NCI-H748 treated with DMSO at 0.1 percent for 48 hours (cell line): ENCODE results near the gene OR52B6.
"Not testable (repeated sequence)": the region's sequence is repeated elsewhere in the genome, so short reads cannot be mapped to it uniquely, and the experiment has no call there.

Source experiments
- DNase-seq: peaks from one replicate; lab custom pipeline; 2025; lab: John Stamatoyannopoulos, UW

Gene OR52B6, protein sequence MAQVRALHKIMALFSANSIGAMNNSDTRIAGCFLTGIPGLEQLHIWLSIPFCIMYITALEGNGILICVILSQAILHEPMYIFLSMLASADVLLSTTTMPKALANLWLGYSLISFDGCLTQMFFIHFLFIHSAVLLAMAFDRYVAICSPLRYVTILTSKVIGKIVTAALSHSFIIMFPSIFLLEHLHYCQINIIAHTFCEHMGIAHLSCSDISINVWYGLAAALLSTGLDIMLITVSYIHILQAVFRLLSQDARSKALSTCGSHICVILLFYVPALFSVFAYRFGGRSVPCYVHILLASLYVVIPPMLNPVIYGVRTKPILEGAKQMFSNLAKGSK

DNA sequence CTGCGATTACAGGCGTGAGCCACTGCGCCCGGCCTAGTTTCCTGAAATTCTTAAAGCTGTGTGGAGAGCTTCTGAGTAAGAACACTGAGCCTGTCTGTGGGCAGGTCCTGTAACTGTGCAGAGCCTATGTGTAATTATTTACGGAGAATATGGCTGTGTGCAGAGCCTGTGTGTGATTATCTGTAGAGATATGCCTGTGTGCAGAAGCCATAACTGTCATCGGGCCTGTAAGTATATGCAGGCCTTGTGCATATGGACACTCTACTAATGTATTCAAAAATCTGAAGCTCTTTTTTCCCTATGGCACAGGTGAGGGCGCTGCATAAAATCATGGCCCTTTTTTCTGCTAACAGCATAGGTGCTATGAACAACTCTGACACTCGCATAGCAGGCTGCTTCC lies at the start of gene OR52B6:
Gene OR52B6 (plus strand): TSS at position 301 of the 400 bp plus-strand sequence. CDS start 0 bp downstream, at position 301.
- no peak for DNase-seq

DNA sequence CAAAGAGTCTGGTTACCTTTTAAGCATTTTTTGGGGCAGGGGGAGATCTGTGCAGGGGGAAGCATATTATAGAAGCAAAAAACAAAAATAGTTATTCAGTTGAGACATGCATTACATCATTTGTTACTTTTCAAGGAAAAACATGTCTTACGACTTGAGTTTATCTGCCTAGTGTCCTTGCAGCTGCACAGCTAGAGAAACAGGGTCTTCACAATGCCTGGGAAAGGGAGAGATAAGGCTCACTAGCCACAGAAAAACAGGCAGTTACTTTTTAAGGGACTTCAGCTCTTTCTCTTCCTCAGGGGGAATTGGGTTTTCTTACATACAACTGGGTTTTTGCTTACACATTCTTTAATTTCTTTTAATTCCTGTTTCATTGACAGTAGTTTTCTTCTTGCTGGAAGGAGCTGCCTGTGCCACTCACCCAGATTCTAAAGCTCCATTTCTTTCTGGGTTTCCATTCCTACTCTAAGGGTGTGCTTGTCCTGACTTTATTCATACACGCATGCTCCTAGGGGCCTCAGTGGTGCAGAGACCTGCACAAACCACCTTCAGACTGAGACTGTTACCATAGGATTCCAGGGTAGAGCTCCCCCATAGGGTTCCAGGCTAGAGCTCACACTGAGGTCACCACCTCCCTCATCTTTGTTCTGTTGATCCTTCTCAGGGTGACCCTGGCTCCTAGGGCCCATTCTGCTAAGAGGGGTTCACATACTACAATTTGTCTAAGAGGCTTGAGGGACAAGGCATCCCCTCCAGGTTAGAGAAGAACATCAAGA lies 49.4 kb upstream of the OR52B6 start:
- DNase-seq = no peak

DNA sequence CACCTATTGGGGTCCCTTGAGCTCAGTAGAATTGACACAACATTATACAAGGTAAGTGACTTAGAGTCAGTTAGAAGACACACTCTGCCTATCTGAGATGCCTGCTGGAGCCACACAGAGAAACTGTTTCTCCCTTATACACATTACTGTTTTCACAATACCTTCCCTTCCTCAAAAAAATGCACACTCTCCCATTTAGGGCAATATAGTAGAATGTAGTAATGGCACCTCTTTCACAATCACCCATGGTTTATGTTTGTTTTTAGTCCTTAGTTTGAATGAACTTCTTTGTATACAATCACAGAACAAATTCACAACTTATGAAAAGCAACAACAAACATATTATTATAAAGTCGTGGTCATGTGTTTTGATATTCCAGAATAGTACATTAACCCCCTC lies 46.6 kb upstream of the OR52B6 start:
- DNase-seq = no peak

DNA sequence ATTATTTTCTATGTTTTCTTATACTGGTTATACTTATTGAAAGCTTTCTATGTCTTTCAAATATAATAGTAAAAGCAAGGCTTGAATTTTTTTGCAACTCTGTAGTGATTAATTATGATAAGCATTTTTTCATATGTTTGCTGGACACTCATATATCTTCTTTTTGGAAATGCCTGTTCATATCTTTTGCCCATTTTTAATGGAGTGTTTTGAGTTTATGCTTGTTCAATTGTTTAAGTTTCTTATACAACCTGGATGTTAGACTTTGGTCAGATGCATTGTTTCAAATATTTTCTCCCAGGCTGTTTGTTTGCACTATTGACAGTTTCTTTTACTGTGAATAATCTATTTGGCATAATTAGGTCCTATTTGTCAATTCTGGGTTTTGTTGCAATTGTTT lies 44.2 kb upstream of the OR52B6 start:
- DNase-seq = no peak

DNA sequence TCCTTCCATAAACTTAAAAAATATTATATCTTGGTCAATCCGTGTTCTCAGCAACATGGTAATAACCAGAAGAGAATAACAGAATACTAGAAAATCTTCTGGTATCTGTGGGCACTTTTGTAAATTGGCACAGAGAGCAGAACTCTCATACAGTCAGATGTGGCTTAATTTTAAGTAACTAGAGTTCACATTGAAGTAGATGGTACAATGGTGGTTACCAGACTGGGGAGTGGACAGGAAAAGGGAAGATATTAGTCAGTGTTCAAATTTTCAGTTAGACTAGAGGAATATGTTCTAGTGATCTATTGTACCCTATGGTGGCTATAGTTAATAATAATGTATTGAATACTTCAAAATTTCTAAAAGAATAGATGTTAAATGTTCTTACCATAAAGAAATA lies 39.2 kb upstream of the OR52B6 start:
- DNase-seq = no peak

DNA sequence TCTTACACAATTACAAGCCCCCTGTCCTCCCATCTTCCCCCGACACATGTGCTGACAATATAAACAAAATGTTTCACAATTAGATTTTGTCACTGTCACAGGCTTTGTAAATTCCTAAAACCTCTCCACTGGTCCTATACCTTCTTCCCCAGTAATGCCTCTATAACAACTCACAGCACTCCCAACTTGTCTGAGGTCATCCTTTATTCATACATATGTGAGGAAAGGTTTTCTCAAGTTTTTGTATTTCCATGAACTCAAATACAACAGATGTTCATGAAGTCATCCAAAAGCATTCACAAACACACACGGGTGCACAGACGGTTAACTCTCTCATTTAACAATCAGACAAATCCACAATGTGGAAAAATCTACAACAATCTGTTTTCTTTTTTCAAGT lies 34.2 kb upstream of the OR52B6 start:
- DNase-seq = no peak

DNA sequence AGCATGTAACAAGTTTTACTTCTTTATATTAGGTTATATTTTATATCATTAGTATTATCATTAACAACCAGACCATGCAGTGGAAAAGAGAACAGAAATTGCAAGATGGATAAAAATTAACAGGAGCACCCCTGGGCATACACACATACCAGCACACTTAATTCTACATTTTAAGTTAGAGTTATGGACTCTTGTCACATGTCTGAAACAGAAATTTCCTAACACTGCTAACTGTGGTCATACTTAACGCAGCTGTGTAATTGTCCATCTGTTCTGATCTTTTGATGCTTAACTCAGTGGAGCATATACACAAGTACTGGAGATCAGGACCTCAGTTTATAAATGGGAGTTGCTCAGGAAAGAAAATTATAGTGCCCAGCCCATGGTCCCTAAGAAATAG lies 32.7 kb upstream of the OR52B6 start:
- no peak for DNase-seq

DNA sequence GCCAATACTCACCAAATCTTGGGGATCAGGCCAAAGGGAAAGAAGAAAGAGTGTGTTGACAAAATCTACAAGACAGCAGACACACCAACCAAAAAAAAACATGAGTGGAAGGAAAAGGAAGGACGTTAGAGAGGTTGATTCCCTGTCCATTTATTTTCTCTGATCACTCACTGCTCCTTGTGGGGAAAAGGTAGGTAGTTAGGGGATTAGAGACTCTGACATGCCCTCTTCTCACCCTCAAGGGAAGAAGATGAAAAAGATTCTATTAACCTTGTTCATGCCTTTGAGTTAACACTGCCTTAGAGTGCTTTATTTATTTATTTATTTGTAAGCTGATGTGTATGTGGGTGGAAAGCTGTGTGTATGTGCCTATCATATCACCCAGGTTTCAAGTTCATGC lies 32.2 kb upstream of the OR52B6 start, which contains the start of gene OR52H1:
Gene OR52H1 (minus strand): TSS at position 101 of the 400 bp plus-strand sequence. CDS start 3,035 bp downstream, outside the sequence.
- DNase-seq = no peak

DNA sequence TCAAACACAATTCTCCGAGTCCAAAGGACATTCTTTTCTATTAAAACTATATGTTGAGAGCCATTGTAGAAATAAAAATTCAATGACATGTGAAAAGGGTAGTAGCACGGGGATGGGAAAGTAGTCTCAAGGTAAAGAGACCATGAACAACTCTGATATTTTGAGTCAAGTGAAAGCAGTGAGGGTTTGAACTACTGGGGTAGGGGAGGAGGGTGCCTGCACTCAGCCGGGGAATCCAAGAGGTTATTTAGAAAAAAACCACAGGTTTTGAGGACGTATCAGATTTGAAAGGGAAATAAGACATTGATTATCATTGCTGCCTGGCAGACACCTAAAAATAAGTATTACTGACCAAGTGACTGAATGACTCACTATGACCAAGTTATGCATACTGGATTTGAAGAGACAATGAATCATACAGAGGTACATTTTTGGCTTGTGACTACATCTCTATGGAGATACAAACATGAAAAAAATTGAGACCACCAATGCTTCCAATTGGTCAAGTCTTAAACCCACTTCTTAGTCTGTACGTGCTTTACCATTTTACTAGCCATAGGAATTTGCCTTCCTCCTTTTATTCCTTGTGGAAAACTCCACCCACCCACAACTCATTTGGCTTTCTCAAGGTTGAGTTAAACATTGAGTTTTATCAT lies 30.1 kb upstream of the OR52B6 start:
- no peak for DNase-seq

DNA sequence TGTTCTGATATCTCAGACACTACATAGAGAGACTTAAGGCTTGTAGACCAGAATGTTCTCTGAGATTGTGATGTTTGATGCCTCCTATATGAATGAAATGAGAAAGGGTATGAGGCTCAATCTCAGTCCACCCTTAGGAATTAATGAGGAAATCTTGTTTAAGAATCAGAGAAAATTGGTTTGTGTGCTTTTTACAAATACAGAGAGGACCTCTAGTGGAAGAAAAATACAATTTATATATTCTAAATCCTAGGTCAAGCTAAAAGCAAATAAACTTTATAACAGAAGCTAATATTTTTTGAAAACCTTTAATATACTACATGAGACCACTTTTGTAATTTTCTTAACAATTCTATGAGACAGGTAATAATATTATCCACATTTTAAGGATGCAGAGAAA lies 27.3 kb upstream of the OR52B6 start:
- peak; percentile 2 for DNase-seq

DNA sequence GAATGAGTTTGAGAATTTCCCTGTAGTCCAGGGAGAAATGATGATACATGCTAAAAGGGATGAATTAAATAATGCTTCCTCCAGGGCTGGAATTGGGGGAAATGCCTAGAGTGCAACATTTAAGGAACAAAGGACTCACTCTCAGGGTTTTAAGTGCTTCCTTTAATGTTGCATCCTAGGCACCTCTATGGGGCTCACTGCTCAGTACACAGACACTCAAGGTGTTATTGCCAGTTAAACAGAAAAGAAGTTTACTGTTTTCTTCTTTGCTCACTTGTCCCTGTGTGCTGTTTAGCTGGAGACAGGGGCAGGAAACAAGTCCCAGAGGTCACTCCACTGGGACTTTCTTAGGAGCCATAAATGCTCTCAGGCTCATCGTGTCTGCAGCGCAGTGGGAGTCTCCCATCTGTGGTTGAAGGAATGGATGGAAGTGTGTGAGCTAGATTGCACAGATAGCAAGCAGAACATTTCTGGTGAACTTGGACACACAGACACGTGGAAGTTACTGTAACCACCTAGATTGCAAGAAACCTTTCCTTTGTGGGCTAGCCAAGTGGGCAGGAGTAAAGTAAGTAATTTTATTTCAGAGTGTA lies 24.0 kb upstream of the OR52B6 start:
- DNase-seq = no peak

DNA sequence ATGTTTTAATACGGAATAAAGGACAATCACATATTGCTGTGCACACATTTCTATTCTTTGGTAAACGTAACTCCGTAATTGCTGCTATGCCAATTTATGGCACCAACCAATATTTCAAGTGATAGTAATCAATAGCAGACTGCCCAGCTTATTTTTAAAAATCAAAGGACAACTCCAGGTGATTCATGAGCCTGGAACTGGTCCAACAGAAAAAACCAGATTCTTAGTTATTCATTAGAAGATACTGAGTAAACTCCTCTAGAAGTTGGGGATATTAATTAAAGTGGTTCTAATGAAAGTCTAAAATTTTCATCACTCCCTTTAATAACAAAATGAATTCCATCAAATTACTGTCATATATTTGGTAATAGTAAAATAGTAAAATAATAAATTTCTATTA lies 22.9 kb upstream of the OR52B6 start:
- DNase-seq = no peak

DNA sequence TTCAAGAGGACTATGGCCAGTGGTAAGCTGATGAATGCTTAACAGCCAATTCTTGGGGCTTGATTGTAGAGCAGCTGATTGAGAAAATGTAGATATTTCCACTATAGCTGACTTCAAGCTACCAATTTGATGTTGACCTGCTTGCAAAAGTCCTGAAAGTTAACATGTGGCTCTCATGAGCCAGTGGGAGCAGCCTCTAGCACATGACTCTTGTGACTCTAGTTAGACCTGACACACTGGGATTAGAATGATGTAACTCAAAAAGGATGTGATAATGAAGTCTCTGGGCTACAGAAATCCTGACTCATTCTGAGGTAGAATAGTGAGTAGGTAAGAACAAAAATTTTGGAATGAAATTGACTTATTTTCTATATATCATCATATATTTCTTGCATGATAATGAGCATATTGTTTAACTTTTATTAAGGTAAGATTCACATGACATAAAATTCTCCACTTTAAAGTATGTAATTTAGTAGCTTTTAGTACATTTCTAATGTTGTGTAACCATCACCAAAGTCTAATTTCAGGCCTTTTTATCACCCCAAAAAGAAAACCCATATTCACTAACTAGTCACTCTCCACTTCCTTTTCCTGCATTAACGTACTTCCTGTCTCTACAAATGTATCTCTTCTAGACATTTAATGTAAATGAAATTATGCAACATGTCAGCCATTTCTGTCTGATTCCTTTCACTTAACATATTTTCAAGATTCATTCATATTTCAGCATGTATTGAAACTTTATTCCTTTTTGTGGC lies 16.2 kb upstream of the OR52B6 start:
- DNase-seq = no peak

DNA sequence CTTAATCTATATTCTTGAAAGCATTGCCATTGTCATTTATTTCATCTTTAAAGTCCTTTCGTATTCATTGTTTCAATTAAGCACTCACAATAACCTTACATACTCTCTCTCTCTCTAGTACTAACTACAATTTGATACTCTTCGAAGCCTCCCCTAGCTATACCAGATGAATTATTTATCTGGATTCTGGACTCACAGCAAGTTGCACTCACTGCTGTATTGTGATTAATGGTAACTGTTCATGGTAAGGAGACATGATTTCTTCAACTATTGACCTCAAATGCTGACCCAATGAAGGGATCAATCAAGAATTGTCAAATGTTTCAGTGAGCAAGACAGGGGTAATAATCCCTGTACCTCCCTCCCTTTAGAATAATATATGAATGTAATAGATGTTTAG lies 6.0 kb upstream of the OR52B6 start:
- DNase-seq = no peak

DNA sequence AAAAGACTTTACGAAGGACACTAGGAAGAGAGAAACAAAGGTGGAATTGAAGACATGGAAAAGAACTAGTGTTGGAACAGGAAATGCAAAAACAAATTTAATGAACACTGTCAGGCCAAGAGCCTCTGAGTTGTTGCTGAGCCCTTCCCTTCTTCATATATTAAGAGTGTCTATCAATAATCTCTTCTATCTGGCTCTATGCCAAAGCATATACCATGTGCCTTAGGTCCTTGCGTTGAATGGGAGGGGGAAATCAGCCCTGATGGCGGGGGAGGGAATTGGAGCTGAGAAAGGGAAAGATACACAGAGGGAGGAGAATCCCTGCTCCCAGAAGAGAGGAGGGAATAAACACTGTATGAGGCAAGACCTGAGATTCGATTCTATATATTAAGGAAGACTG lies 5.5 kb upstream of the OR52B6 start:
- no peak for DNase-seq

DNA sequence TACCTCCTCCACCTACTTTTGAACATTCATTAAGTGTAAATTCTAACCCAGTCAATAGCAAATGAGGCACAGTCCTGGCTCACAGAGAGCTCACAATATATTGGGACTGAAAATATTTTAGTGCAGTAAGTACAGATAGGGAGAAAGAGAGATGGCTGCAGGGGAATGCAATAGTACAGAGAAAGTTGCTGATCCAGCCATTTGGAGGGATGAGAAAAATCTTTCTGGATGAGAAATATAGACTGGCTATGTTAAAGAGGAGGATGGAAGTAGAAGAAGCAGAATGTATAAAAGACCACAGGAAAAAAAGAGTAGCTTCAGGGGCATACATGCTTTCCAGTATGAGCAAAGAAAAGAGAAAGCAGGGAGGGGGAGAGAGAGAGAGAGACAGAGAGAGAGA lies 3.6 kb upstream of the OR52B6 start:
- no peak for DNase-seq

DNA sequence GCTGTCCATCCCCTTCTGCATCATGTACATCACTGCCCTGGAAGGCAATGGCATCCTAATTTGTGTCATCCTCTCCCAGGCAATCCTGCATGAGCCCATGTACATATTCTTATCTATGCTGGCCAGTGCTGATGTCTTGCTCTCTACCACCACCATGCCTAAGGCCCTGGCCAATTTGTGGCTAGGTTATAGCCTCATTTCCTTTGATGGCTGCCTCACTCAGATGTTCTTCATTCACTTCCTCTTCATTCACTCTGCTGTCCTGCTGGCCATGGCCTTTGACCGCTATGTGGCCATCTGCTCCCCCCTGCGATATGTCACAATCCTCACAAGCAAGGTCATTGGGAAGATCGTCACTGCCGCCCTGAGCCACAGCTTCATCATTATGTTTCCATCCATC lies 337 bp downstream of the OR52B6 start:
- no peak for DNase-seq

DNA sequence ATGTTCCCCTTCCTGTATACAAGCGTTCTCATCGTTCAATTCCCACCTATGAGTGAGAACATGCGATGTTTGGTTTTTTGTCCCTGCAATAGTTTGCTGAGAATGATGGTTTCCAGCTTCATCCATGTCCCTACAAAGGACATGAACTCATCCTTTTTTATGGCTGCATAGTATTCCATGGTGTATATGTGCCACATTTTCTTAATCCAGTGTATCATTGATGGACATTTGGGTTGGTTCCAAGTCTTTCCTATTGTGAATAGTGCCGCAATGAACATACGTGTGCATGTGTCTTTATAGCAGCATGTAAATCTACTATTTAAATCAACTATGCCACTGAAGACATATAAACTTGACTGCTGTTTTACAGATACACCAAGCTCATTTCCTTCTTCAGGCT lies 3.8 kb downstream of the OR52B6 start:
- not testable (repeated sequence) for DNase-seq

DNA sequence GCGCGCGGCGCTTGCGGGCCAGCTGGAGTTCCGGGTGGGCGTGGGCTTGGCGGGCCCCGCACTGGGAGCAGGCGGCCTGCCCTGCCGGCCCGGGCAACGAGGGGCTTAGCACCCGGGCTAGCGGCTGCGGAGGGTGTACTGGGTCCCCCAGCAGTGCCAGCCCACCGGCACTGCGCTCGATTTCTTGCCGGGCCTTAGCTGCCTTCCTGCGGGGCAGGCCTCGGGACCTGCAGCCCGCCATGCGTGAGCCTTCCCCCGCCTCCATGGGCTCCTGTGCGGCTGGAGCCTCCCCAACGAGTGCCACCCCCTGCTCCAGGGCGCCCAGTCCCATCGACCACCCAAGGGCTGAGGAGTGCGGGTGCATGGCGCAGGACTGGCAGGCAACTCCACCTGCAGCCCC lies 9.2 kb downstream of the OR52B6 start:
- not testable (repeated sequence) for DNase-seq

DNA sequence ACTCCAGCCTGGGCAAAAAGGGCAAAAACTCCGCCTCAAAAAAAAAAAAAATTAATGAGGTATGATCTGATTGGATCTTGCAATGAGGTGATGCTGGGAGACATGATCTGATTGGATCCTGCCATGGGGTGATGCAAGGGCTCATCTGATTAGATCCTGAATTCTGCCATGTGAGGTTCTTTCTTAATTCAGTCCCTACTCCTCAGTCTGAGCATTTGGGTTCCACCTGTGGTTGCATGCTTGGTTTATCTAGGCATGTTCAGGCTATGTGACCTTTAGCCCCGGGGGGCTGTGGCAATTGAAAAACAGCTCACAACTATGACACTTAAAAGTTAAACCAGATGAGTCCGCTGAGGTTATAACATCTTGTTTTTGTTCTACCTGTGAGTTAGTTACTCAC lies 10.9 kb downstream of the OR52B6 start:
- no peak for DNase-seq

DNA sequence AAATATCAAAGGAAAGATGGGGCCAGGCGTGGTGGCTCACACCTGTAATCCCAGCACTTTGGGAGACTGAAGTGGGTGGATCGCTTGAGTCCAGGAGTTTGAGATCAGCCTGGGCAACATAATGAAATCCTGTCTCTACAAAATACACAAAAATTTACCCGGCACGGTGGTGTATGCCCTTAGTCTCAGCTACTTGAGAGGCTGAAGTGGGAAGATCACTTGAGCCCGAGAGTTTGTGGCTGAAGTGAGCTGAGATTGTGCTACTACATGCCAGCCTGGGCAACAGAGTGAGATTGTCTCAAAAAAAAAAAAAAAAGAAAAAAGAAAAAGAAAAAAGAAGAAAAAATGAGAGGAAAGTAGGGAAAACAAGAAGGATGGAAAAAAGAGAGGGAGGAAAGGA lies 11.9 kb downstream of the OR52B6 start:
- no peak for DNase-seq

DNA sequence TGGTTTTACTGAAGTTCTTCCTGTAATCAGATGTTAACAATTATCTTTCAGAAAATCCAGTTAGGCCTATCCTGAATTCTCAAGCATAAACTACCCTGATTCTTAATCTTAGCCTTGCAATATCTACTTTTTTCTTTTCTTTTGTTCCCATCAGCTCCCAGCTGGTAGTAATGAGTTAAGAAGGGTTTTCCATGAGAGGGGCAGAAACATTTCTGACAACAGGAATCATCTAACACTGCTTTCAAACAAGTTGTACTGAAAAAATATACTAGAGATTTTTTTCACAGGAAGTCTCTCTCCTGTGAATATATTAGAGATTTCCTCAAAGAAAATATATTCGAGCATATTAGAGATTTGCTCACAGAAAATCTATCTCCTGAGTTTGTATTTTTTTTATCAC lies 12.5 kb downstream of the OR52B6 start:
- DNase-seq = no peak
